Ascending aorta (tissue), 2 donors: Measurements from ENCODE around the gene HERPUD2. TPM values are rescaled to one million over a fixed set of nuclear protein-coding genes. Genes with fewer than 3 reads are reported as not detected.

Experiments used
- DNase-seq, 2 donors: peaks; one replicate each; pipeline ENCODE4 v3.0.0-alpha.2; 2019; ENCODE audit warnings: low spot score in 2 of 2
- H3K27ac ChIP-seq, 2 donors: fragments of 200-600 bp; sonication (generic); one replicate each; pipeline ENCODE4 v1.5.1; 2016 to 2017; ENCODE audit warnings: mild to moderate bottlenecking in 1 of 2
- H3K27me3 ChIP-seq: fragments of 200-600 bp; sonication (generic); one replicate; pipeline ENCODE4 v1.5.1; 2017
- H3K36me3 ChIP-seq, 2 donors: fragments of 200-600 bp; sonication (generic); one replicate each; pipeline ENCODE4 v1.5.1; 2016
- H3K4me1 ChIP-seq, 2 donors: fragments of 200-600 bp; sonication (generic); one replicate each; pipeline ENCODE4 v1.5.1; 2016 to 2017; ENCODE audit warnings: mild to moderate bottlenecking in 1 of 2
- H3K4me3 ChIP-seq, 2 donors: fragments of 200-600 bp; sonication (generic); one replicate each; pipeline ENCODE4 v1.5.1; 2016 to 2017; ENCODE audit warnings: mild to moderate bottlenecking in 1 of 2
- H3K9me3 ChIP-seq, 2 donors: fragments of 200-600 bp; sonication (generic); one replicate each; pipeline ENCODE4 v1.5.1; 2016
- CTCF ChIP-seq, 3 experiments: fragments of 200-600 bp in 2 of 3; fragments of 450-650 bp in 1 of 3; sonication (generic) in 2 of 3; IDR thresholded peaks; one replicate each; pipeline ENCODE4 v1.5.1; 2016 to 2019; ENCODE audit warnings: antibody characterized with exemption in 3 of 3, mild to moderate bottlenecking in 1 of 3, moderate library complexity in 1 of 3
- intact Hi-C: fragments of 100-400 bp; cut with DNase I; formaldehyde crosslinking; loops from one replicate; pipeline ENCODE4 v1.15.1; 2023
- total RNA-seq: library from RNA; depleted of rRNA; stranded (reverse); fragments of >200 nt; gene quantifications from one replicate; pipeline ENCODE4 v1.1.0, GENCODE V29; 2016

Gene HERPUD2
- total RNA-seq: 69.8 TPM

DNA sequence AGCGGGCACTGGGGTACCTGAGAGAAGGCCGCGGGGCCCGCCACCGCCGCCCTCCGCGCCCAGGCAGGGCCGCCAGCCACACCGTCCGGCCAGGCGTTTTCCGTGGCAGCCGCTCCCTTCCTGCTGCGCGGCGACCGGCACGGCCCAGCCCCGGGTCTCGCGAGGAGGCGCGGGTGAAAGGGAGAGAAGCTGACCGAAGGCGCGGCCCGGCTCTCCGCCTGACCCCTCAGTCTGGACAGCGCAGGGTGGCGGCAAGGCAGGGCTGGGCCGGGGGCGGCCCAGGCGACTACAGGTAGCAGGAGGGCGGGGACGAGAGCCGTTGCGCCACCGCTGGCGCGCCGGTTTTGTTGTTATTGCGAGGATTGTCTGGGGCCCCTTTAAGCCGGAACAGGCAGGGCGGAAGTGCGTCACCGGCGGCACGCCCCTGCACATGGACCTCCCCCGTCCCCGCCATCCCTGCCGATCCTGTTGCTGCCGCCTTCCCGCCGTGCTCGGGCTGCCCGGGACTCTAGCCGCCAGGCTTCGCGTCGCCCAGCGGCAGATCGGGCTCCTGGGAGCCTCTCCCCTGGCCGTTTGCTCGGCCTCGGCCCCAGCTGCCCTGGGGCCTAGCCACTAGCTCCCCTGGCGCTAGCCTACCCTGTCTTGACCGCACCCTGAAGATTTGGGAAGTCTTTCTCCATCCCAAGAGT, at the start of gene HERPUD2:
Gene HERPUD2 (minus strand): TSS at position 352 of the 689 bp plus-strand sequence. CDS start 805 bp downstream, outside the sequence.
- Histone ChIP-seq H3K27me3 (no peaks in the 10 kb centered on the region), H3K4me1 (peaks cover 3 to 21% of the 10 kb centered on the region in 2 donors), H3K9me3 (no peaks in the 10 kb centered on the region), H3K4me3 (peak within 1 kb of the TSS; percentile 81 to 86), H3K27ac (peak within 1 kb of the TSS; percentile 93 to 97), H3K36me3 (no peaks in the 10 kb centered on the region)
- DNase-seq: peak; percentile 76 to 95
- no peak for TF ChIP-seq CTCF (IDR thresholded peaks at IDR 0.05)
- intact Hi-C loops: loop anchor here (1.0 to 10.0 kb wide), 5 partner anchors 107 to 1337 kb away; partner anchors contain the start of gene DPY19L1

DNA sequence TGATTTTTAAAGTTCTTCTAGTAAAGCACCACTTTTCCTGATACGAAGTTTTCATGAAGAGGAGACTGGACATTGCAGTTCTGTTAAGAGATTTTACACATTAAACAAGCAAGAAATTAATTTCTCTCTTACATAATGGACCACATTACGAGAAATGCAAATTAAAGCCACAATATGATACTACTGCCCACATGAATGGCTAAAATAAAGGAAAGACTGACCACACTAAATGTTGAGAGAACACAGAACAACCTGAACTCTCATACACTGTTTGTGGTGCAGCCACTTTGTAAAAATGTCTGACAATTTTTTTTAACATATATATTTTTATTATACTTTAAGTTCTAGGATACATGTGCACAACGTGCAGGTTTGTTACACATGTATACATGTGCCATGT, 44.0 kb upstream of the HERPUD2 start:
- H3K27ac ChIP-seq: no peak overlapping the region
- no peaks in the 10 kb centered on the region for H3K4me1 ChIP-seq
- no peak overlapping the region for H3K4me3 ChIP-seq
- DNase-seq: no peak
- no peaks in the 10 kb centered on the region for H3K9me3 ChIP-seq
- TF ChIP-seq CTCF (IDR thresholded peaks at IDR 0.05): no peak
- H3K36me3 ChIP-seq: no peaks in the 10 kb centered on the region
- no peaks in the 10 kb centered on the region for H3K27me3 ChIP-seq
- intact Hi-C loops: no loop called here

GRCh38 chr7:35736725-35737124, 41.8 kb upstream of the HERPUD2 start:
- no peak for DNase-seq

DNA sequence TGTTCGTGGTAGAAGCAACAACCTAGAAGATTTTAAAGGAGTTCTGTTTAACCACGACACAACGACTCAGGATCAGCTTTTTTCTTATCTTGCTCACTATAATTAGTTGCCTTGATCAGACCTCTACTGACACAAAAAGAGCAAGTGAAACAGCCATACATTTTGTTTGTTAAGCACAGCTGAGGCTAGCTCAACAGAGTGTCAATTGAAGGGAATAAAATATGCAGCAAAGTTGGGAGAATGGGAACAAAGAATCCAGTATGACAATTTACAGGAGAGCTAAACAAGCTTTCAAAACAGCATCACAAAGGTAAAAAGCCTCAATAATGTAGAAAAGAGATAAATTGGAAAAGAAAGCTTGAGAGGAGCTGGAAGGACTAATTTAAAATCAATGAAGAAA, 40.5 kb upstream of the HERPUD2 start:
- Histone ChIP-seq H3K4me1 (no peaks in the 10 kb centered on the region), H3K27me3 (no peaks in the 10 kb centered on the region), H3K36me3 (no peaks in the 10 kb centered on the region), H3K4me3 (no peak overlapping the region), H3K9me3 (no peaks in the 10 kb centered on the region), H3K27ac (no peak overlapping the region)
- intact Hi-C loops: no loop called here
- DNase-seq: no peak
- TF ChIP-seq CTCF (IDR thresholded peaks at IDR 0.05): no peak

More at GRCh38 chr7:35736725-35737124, 41.8 kb upstream of the HERPUD2 start:
- H3K27me3 ChIP-seq: no peaks in the 10 kb centered on the region
- no peak overlapping the region for H3K4me3 ChIP-seq
- no peaks in the 10 kb centered on the region for H3K4me1 ChIP-seq
- no peak overlapping the region for H3K27ac ChIP-seq
- no peak for TF ChIP-seq CTCF (IDR thresholded peaks at IDR 0.05)
- intact Hi-C loops: no loop called here
- H3K9me3 ChIP-seq: no peaks in the 10 kb centered on the region
- no peaks in the 10 kb centered on the region for H3K36me3 ChIP-seq

DNA sequence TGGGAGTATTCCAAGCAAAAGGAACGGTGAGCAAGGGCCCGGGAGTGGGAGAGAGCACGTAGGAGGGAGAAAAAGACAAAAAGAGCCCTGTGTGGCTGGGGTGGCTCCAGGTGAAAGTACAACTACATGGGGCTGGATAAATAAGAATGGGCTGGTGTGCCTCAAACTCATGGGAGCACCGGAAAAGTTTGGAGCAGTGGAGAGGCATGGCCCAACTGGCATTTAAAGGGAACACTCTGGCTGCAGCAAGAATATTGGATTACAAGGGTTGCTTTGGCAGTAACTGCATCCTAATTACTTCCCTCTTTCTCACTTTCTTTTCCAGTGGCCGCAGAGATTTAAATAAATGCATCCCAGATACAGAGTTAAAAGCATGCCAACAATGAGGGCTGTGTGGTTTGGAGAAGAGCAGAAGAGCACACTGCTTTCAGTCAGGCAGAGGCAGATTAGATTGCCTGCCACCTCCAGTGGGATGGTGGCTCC, 39.1 kb upstream of the HERPUD2 start:
- no peaks in the 10 kb centered on the region for H3K9me3 ChIP-seq
- H3K4me3 ChIP-seq: no peak overlapping the region
- no peak for DNase-seq
- no peak for TF ChIP-seq CTCF (IDR thresholded peaks at IDR 0.05)
- intact Hi-C loops: no loop called here
- H3K27ac ChIP-seq: no peak overlapping the region
- no peaks in the 10 kb centered on the region for H3K27me3 ChIP-seq
- H3K4me1 ChIP-seq: no peaks in the 10 kb centered on the region
- H3K36me3 ChIP-seq: no peaks in the 10 kb centered on the region
